Esophagus muscularis mucosa (tissue), 4 donors: Measurements from ENCODE around the gene SND1. TPM values are rescaled to one million over a fixed set of nuclear protein-coding genes. Genes with fewer than 3 reads are reported as not detected.

Experiments used
- DNase-seq: peaks from one replicate; pipeline ENCODE4 v3.0.0-alpha.2; 2017; ENCODE audit errors: extremely low spot score
- H3K27ac ChIP-seq, 4 donors: fragments of 200-600 bp; sonication (generic); replicated peaks in 1 of 4; 1 replicate in 3 of 4; 2 replicates in 1 of 4; pipeline ENCODE4 v1.5.1; 2016 to 2019; ENCODE audit warnings: mild to moderate bottlenecking in 1 of 4
- H3K27me3 ChIP-seq, 4 donors: fragments of 200-600 bp; sonication (generic); one replicate each; pipeline versions ENCODE4 v1.5.1 to v1.6.0; 2016 to 2019
- H3K36me3 ChIP-seq, 4 donors: fragments of 200-600 bp; sonication (generic); one replicate each; pipeline ENCODE4 v1.5.1; 2016 to 2019
- H3K4me1 ChIP-seq, 4 donors: fragments of 200-600 bp; sonication (generic); one replicate each; pipeline ENCODE4 v1.5.1; 2016 to 2019
- H3K4me3 ChIP-seq, 4 donors: fragments of 200-600 bp; sonication (generic); 1 replicate in 2 of 4; 2 replicates in 2 of 4; pipeline ENCODE4 v1.5.1; 2016 to 2019; ENCODE audit warnings: mild to moderate bottlenecking in 4 of 4, moderate library complexity in 1 of 4
- H3K9me3 ChIP-seq, 4 donors: fragments of 200-600 bp; sonication (generic); 1 replicate in 3 of 4; 2 replicates in 1 of 4; pipeline ENCODE4 v1.5.1; 2016 to 2019
- EP300 ChIP-seq: sonication (generic); formaldehyde crosslinking; IDR thresholded peaks from one replicate; pipeline ENCODE4 v1.6.1; 2017; ENCODE audit warnings: antibody characterized with exemption
- POLR2A ChIP-seq: fragments of 450-650 bp; IDR thresholded peaks from one replicate; pipeline ENCODE4 v1.6.1; 2017; ENCODE audit warnings: antibody characterized with exemption, moderate library complexity, mild to moderate bottlenecking, low read depth
- POLR2AphosphoS5 ChIP-seq, 2 donors: sonication (generic); formaldehyde crosslinking; IDR thresholded peaks; one replicate each; pipeline ENCODE4 v1.6.1; 2017; ENCODE audit warnings: antibody characterized with exemption in 2 of 2
- WGBS: methylation state at CpG from one replicate; pipeline ENCODE4 v1.1.5; 2018; 5-methylcytosine and 5-hydroxymethylcytosine counted together
- intact Hi-C: fragments of 100-400 bp; cut with DNase I; formaldehyde crosslinking; loops from one replicate; pipeline ENCODE4 v1.15.1; 2023
- total RNA-seq, 4 donors: library from RNA; depleted of rRNA; stranded (reverse); fragments of >200 nt; gene quantifications; one replicate each; pipeline versions ENCODE4 v1.1.0 to v1.2.1, GENCODE V29; 2016
- TF ChIP-seq, protein P1 (sequence below), 3 experiments: fragments of 200-600 bp in 2 of 3; fragments of 450-650 bp in 1 of 3; sonication (generic) in 2 of 3; IDR thresholded peaks; one replicate each; pipeline ENCODE4 v1.5.1; 2017 to 2019; ENCODE audit warnings: antibody characterized with exemption in 3 of 3, mild to moderate bottlenecking in 2 of 3, moderate library complexity in 1 of 3

The SND1 gene
- total RNA-seq, 4 donors from 2014 or later: 71.4 to 91.2 (median 81.3) TPM

DNA sequence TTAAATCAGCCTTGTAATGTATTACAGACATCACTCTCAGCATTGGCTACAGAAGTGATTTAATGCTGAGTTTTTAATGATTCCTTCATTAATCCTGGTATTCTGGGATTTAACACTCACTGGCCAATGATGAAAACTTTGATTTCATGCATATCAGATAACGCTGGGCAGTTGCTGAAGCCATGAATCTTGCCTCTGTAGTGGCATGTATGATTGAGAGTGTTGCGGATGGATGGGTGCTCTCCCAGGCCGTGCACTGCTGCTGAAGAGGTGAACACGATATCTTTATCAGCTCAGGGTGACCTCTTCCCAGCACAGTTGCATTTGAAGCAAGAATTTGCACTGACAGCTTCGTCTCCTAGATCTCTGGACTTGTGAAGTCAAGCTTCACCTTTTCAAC lies 210.5 kb downstream of the SND1 start:
- H3K4me1 ChIP-seq: peaks cover 8 to 16% (median 11%) of the 10 kb centered on the region in 4 donors
- 91% methylated on average over 5 of the region's 5 CpGs for WGBS
- TF ChIP-seq POLR2A: no peak
- TF ChIP-seq POLR2AphosphoS5 (IDR thresholded peaks at IDR 0.05): no peak
- TF ChIP-seq, protein P1, sequence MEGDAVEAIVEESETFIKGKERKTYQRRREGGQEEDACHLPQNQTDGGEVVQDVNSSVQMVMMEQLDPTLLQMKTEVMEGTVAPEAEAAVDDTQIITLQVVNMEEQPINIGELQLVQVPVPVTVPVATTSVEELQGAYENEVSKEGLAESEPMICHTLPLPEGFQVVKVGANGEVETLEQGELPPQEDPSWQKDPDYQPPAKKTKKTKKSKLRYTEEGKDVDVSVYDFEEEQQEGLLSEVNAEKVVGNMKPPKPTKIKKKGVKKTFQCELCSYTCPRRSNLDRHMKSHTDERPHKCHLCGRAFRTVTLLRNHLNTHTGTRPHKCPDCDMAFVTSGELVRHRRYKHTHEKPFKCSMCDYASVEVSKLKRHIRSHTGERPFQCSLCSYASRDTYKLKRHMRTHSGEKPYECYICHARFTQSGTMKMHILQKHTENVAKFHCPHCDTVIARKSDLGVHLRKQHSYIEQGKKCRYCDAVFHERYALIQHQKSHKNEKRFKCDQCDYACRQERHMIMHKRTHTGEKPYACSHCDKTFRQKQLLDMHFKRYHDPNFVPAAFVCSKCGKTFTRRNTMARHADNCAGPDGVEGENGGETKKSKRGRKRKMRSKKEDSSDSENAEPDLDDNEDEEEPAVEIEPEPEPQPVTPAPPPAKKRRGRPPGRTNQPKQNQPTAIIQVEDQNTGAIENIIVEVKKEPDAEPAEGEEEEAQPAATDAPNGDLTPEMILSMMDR (IDR thresholded peaks at IDR 0.05): no peak
- no peak for TF ChIP-seq EP300

DNA sequence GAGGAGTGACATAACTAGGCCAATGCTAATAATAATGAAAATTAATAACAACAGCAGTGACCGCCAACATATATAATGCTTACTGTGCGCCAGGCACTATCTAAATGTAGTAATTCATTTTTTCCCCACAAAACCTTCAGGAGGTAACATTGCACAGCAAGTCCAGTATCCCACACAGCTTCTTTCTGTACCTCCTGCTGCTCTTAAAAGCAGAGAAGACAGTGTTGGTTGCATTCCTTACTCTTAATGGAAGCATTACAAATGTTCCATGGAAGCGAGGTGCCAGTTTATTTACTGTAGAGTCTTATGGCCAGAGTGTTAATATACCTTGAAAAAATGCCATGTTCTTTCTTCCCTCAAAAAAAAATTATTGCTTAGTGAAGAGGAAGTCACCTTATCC lies 211.1 kb downstream of the SND1 start:
- intact Hi-C loops: no loop called here
- DNase-seq: no peak

More for the DNA sequence above, 210.5 kb downstream of the SND1 start:
- H3K9me3 ChIP-seq: no peaks in the 10 kb centered on the region
- H3K27me3 ChIP-seq: no peaks in the 10 kb centered on the region
- intact Hi-C loops: no loop called here
- no peaks in the 10 kb centered on the region for H3K36me3 ChIP-seq
- no peak overlapping the region for H3K27ac ChIP-seq
- H3K4me3 ChIP-seq: no peak overlapping the region
- no peak for DNase-seq

DNA sequence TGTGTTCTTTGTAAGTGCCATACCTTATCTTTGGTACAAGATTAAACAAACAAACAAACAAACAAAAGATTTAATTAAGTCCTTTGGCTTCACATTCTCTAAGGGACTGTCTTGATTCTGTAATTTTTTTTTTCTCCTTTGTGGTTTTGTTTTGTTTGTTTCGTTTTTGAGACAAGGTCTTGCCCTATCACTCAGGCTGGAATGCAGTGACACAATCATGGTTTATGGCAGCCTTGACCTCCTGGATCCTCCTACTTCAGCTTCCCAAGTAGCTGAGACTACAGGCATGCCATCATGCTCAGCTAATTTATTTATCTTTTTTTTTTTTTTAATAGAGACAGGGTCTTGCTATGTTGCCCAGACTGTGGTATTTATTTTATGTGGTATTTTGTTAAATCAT lies 213.5 kb downstream of the SND1 start:
- no peak overlapping the region for H3K27ac ChIP-seq
- no peak for TF ChIP-seq POLR2A
- TF ChIP-seq POLR2AphosphoS5 (IDR thresholded peaks at IDR 0.05): no peak
- no peak for TF ChIP-seq EP300
- TF ChIP-seq, protein P1 (IDR thresholded peaks at IDR 0.05): no peak
- DNase-seq: no peak
- no peak overlapping the region for H3K4me3 ChIP-seq
- H3K36me3 ChIP-seq: no peaks in the 10 kb centered on the region
- 38% methylated on average over 1 of the region's 1 CpG for WGBS
- intact Hi-C loops: no loop called here
- no peaks in the 10 kb centered on the region for H3K27me3 ChIP-seq
- H3K4me1 ChIP-seq: no peaks in the 10 kb centered on the region
- no peaks in the 10 kb centered on the region for H3K9me3 ChIP-seq

More for the DNA sequence above, 211.1 kb downstream of the SND1 start:
- no peak for TF ChIP-seq POLR2AphosphoS5 (IDR thresholded peaks at IDR 0.05)
- no peak for TF ChIP-seq POLR2A
- TF ChIP-seq EP300: no peak
- TF ChIP-seq, protein P1 (IDR thresholded peaks at IDR 0.05): no peak
- Histone ChIP-seq H3K4me1 (peaks cover 5 to 11% (median 8%) of the 10 kb centered on the region in 4 donors), H3K27me3 (no peaks in the 10 kb centered on the region), H3K36me3 (no peaks in the 10 kb centered on the region), H3K4me3 (no peak overlapping the region), H3K9me3 (no peaks in the 10 kb centered on the region), H3K27ac (no peak overlapping the region)
- WGBS: 94% methylated on average over 3 of the region's 3 CpGs

DNA sequence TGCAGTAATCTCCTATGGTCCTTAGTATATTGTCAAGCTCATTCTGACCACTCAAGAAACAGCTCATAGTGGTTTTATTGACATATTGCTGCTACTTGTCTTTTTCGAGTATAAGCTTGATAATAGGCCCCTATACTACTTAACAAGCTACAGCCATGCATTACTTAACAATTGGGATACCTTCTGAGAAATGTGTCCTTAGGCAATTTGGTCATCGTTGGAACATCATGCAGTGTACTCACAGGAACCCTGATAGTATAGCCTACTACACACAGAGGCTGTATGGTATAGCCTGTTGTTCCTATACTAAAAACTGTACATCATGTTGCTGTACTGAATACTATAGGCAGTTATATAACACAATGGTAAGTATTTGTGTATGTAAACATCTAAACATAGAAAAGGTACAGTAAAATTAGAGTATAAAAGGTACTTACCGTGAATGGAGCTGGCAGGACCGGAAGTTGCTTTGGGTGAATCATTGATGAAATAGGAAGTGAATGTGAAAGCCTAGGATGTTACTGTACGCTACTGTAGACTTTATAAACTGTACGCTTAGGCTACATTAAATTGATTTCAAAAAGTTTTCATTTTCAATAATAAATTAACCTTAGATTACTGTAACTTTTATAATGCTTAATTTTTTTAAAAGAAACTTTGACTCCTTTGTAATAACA lies 218.4 kb downstream of the SND1 start:
- Histone ChIP-seq H3K27me3 (no peaks in the 10 kb centered on the region), H3K36me3 (no peaks in the 10 kb centered on the region), H3K9me3 (no peaks in the 10 kb centered on the region), H3K4me3 (no peak overlapping the region), H3K4me1 (no peaks in the 10 kb centered on the region), H3K27ac (no peak overlapping the region)
- DNase-seq: no peak
- intact Hi-C loops: no loop called here
- no peak for TF ChIP-seq POLR2A
- TF ChIP-seq, protein P1 (IDR thresholded peaks at IDR 0.05): no peak
- TF ChIP-seq POLR2AphosphoS5 (IDR thresholded peaks at IDR 0.05): no peak
- TF ChIP-seq EP300: no peak
- WGBS: 87% methylated on average over 6 of the region's 6 CpGs

DNA sequence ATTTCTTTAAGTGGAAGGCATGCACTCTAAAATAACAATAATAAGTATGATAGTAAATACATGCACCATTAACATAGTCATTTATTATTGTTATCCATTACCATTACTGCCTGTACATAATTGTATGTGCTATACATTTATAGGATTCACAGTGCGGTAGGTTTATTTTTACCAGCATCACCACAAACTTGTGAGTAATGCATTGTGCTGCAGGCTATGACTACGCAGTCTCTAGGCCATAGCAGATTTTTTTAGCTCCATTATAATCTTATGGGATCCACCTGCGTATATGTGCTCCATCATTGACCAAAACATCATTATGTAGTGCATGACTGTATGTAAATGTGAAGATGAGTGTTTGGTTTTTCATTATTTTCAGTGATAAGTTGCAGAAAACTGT lies 219.2 kb downstream of the SND1 start:
- WGBS: 98% methylated on average over 3 of the region's 3 CpGs
- no peak for DNase-seq
- no peak for TF ChIP-seq EP300
- TF ChIP-seq POLR2AphosphoS5 (IDR thresholded peaks at IDR 0.05): no peak
- TF ChIP-seq, protein P1 (IDR thresholded peaks at IDR 0.05): no peak
- no peak for TF ChIP-seq POLR2A
- H3K9me3 ChIP-seq: no peaks in the 10 kb centered on the region
- no peak overlapping the region for H3K4me3 ChIP-seq
- no peaks in the 10 kb centered on the region for H3K27me3 ChIP-seq
- H3K4me1 ChIP-seq: no peaks in the 10 kb centered on the region
- no peaks in the 10 kb centered on the region for H3K36me3 ChIP-seq
- intact Hi-C loops: no loop called here
- H3K27ac ChIP-seq: no peak overlapping the region
